Rectal smooth muscle tissue (tissue), 1 donor: ENCODE measurements around the gene SIGLEC6.

Source experiments
- H3K27ac ChIP-seq: one replicate; pipeline ENCODE4 v1.7.0; 2013; ENCODE audit warnings: low read depth, low read length, inconsistent platforms
- H3K27me3 ChIP-seq: one replicate; pipeline ENCODE4 v1.7.0; 2013; ENCODE audit warnings: low read length; ENCODE audit not compliant: control insufficient read depth, insufficient read depth
- H3K36me3 ChIP-seq: one replicate; pipeline ENCODE4 v1.7.0; 2013; ENCODE audit warnings: low read length; ENCODE audit not compliant: control insufficient read depth, insufficient read depth
- H3K4me1 ChIP-seq: one replicate; pipeline ENCODE4 v1.7.0; 2013; ENCODE audit warnings: low read length; ENCODE audit not compliant: control insufficient read depth, insufficient read depth
- H3K4me3 ChIP-seq: one replicate; pipeline ENCODE4 v1.7.0; 2013; ENCODE audit warnings: low read length
- H3K9ac ChIP-seq: one replicate; pipeline ENCODE4 v1.7.0; 2013; ENCODE audit warnings: low read length

SIGLEC6 gene

DNA sequence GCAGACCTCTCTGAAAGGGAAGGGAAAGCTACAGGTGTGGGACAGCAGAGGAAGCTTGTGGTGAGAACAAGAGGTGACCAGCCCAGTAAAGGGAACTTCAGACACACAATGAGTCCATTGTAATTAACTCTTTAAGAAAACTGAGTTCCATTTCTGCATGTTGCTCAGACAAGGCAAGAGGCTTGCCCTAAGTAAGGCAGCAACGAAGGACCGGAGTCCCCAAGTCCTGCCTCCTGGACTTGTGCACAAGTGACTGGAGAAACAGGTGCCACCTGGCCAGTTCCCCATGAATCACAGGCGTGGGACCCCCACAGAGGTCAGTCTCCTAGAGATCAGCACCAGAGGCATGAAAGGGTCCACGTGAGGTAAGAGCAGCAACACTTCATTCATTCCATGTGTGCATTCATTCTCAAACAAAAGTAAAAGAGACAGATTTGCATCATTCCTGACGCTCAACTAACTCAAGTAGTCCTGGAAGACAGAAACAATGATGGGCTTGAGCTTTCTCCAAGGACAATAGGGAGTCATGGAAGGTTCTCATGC, 14.7 kb upstream of the SIGLEC6 start:
- no peak overlapping the region for H3K27ac ChIP-seq
- no peaks in the 10 kb centered on the region for H3K36me3 ChIP-seq
- no peak overlapping the region for H3K9ac ChIP-seq
- no peaks in the 10 kb centered on the region for H3K4me1 ChIP-seq
- no peaks in the 10 kb centered on the region for H3K27me3 ChIP-seq
- no peak overlapping the region for H3K4me3 ChIP-seq

DNA sequence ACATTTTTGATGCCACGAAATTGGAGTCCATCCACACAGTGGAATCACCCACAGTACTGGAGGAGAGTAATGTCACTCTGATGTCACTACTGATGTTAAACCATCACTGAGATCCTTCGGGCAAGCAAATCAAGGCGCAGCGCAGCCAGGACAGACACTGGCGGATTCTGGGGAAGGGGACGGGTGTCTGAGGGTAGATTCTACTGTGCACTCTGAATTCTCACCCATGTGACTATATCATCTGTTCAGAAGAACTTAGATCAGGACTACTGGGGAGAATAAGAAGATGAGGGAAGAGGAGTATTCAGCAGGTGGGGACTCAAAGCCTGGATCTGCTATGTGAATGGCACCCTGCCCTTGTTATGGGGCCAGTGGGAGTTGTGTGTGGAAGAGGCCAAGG, 12.6 kb upstream of the SIGLEC6 start:
- H3K9ac ChIP-seq, result no peak overlapping the region
- H3K4me1 ChIP-seq, result no peaks in the 10 kb centered on the region
- no peak overlapping the region for H3K27ac ChIP-seq
- no peaks in the 10 kb centered on the region for H3K36me3 ChIP-seq
- H3K27me3 ChIP-seq, result no peaks in the 10 kb centered on the region
- H3K4me3 ChIP-seq, result no peak overlapping the region

GRCh38 chr19:51542699-51543098, 11.2 kb upstream of the SIGLEC6 start:
- Histone ChIP-seq H3K4me3 (no peak overlapping the region), H3K9ac (no peak overlapping the region), H3K36me3 (no peaks in the 10 kb centered on the region), H3K27ac (no peak overlapping the region), H3K4me1 (no peaks in the 10 kb centered on the region), H3K27me3 (no peaks in the 10 kb centered on the region)

GRCh38 chr19:51541458-51542357, 10.2 kb upstream of the SIGLEC6 start:
- H3K9ac ChIP-seq, result no peak overlapping the region
- H3K27me3 ChIP-seq, result no peaks in the 10 kb centered on the region
- H3K27ac ChIP-seq, result no peak overlapping the region
- H3K36me3 ChIP-seq, result no peaks in the 10 kb centered on the region
- H3K4me1 ChIP-seq, result no peaks in the 10 kb centered on the region
- H3K4me3 ChIP-seq, result no peak overlapping the region

- H3K9ac ChIP-seq, result no peak overlapping the region
- H3K27ac ChIP-seq, result no peak overlapping the region
- no peak overlapping the region for H3K4me3 ChIP-seq
- H3K27me3 ChIP-seq, result no peaks in the 10 kb centered on the region
- H3K36me3 ChIP-seq, result no peaks in the 10 kb centered on the region
- H3K4me1 ChIP-seq, result no peaks in the 10 kb centered on the region
Measured at GRCh38 chr19:51539821-51540366, 8.4 kb upstream of the SIGLEC6 start.

GRCh38 chr19:51535535-51535934, 4.1 kb upstream of the SIGLEC6 start:
- H3K4me1 ChIP-seq, result no peaks in the 10 kb centered on the region
- H3K27ac ChIP-seq, result no peak overlapping the region
- H3K36me3 ChIP-seq, result no peaks in the 10 kb centered on the region
- no peak overlapping the region for H3K4me3 ChIP-seq
- no peak overlapping the region for H3K9ac ChIP-seq
- no peaks in the 10 kb centered on the region for H3K27me3 ChIP-seq

DNA sequence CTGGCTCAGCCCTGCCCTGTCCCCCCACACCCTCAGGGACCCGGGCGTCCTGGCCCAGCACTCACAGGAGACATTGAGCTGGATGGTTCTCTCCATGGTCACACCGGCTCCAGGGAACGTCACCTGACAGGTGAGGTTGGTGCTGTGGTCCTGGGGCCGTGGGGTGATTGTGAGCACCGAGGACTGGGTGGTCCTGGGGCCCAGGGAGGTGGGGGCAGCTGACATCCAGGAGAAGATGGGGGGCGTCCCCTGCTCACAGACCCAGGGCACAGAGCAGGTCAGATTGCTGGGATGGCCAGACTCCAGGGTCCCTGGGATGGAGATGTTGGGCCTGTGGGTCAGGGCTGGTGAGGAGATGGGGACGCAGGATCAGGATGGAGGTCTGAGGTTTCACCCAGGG, 854 bp downstream of the SIGLEC6 start:
- Histone ChIP-seq H3K36me3 (no peaks in the 10 kb centered on the region), H3K4me1 (no peaks in the 10 kb centered on the region), H3K4me3 (no peak overlapping the region), H3K9ac (no peak overlapping the region), H3K27me3 (peaks cover 2% of the 10 kb centered on the region), H3K27ac (no peak overlapping the region)

- Histone ChIP-seq H3K27me3 (peaks cover 2% of the 10 kb centered on the region), H3K27ac (no peak overlapping the region), H3K36me3 (no peaks in the 10 kb centered on the region), H3K4me3 (no peak overlapping the region), H3K9ac (no peak overlapping the region), H3K4me1 (no peaks in the 10 kb centered on the region)
Measured at GRCh38 chr19:51529301-51529700, 2.2 kb downstream of the SIGLEC6 start.

- no peak overlapping the region for H3K4me3 ChIP-seq
- H3K36me3 ChIP-seq, result no peaks in the 10 kb centered on the region
- H3K27me3 ChIP-seq, result peaks cover 2% of the 10 kb centered on the region
- no peaks in the 10 kb centered on the region for H3K4me1 ChIP-seq
- H3K9ac ChIP-seq, result no peak overlapping the region
- H3K27ac ChIP-seq, result no peak overlapping the region
Measured at GRCh38 chr19:51525651-51526050, 5.8 kb downstream of the SIGLEC6 start.

DNA sequence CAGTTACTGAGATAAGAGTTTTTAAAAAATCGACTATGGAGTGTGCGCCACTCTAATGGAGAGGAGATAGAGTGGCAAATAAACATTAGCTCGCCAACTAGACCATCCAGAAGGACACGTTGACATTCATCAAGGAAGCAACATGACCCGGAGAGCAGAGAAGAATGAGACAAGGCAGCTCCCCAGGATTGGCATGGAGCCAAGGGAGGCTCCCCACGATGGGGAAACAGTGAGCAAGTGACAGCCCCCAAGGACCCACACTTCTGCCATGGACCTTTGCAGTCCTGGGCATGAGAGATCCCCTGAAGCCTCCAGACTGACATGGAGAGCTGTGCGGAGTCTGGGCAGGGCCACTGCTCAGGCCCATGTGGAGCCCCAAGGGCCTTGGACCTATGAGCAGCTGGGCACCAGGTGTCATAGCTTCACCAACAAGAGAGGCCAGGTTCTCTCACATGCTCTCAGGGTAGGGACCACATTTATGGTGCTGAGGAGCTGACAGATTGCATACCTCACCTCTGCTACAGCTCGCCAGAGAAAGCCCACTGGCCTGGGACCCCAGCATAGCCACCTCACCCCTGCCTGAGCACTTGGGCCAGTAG, 6.7 kb downstream of the SIGLEC6 start:
- Histone ChIP-seq H3K27me3 (no peaks in the 10 kb centered on the region), H3K4me1 (no peaks in the 10 kb centered on the region), H3K9ac (no peak overlapping the region), H3K27ac (no peak overlapping the region), H3K4me3 (no peak overlapping the region), H3K36me3 (no peaks in the 10 kb centered on the region)

- H3K4me3 ChIP-seq, result no peak overlapping the region
- no peak overlapping the region for H3K27ac ChIP-seq
- no peaks in the 10 kb centered on the region for H3K27me3 ChIP-seq
- no peak overlapping the region for H3K9ac ChIP-seq
- H3K36me3 ChIP-seq, result no peaks in the 10 kb centered on the region
- H3K4me1 ChIP-seq, result no peaks in the 10 kb centered on the region
Measured at GRCh38 chr19:51521781-51522180, 9.7 kb downstream of the SIGLEC6 start.

- no peak overlapping the region for H3K4me3 ChIP-seq
- H3K9ac ChIP-seq, result no peak overlapping the region
- H3K36me3 ChIP-seq, result no peaks in the 10 kb centered on the region
- H3K27me3 ChIP-seq, result no peaks in the 10 kb centered on the region
- H3K27ac ChIP-seq, result no peak overlapping the region
- no peaks in the 10 kb centered on the region for H3K4me1 ChIP-seq
Measured at GRCh38 chr19:51521357-51521756, 10.1 kb downstream of the SIGLEC6 start.
